GM19238 (cell line): ENCODE data around the gene BPIFB6.

ENCODE experiments used
- DNase-seq: peaks from one replicate; pipeline ENCODE4 v3.0.0; 2011; ENCODE audit warnings: low spot score; ENCODE audit not compliant: insufficient read length

The BPIFB6 gene

DNA sequence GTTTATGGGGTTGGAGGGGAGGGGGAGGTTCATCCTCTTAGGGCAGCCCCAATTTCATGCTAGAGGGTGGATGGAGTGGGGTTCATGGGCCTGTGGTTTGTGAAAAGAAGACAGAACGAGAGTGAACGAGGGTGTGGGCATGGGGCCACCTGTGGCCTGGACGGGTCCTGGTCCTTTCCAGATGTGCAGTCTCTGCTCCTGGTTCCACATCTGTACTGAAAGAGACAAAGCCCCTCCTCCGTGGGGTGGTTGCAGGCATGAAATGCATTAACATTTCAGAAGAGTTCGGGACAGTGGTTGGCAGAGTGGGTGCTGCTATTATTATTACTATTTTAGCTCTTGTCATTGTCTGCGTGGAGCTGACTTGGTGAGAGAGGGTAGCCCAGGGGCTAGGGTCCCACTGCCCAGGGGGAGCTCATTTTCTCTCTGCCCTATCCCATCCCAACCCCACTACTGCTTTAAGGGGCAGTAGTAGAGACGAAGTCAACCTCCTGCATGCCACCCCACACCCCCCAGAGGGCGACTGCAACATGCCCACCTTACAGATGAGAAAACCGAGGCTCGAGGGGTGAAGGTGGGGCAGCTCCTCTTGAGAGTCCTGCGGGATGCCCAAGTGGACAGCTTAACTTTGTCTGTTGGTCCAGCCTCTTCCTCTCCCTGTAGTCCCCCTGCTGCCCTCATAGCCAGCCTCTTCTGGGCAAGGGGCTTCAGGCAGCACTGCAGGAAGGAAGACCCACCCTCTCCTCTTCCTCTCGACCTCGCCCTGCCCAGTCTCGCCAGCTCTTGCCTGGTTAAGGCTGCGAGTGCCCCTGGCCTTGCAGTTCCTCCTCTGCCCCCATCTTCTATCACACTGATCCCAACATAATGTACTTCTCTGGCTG is 15.5 kb upstream of the BPIFB6 start:
- DNase-seq: no peak

- DNase-seq: no peak
These were observed 14.8 kb upstream of the BPIFB6 start for GRCh38 chr20:33016581-33017109.

DNA sequence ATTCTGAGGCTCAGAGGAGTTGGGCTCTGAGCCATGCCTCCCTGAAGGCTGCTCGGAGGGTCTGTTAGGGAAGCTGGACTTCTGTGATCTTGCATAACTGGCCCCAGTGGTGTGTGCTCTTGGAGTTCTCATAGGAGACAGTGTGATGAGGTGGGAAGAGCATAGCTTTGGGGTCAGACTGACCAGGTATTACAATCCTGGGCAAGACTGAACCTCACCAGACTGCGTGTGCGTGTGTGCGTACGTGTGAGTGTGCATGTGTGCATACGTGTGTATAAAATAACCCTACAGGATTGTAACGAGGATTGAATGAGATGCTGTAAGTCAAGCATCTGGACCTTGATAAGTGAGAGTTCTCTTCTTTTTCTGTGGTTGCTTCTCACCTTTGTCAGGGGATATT is 13.9 kb upstream of the BPIFB6 start:
- DNase-seq: no peak

GRCh38 chr20:33018169-33018931 is 13.1 kb upstream of the BPIFB6 start:
- DNase-seq: no peak

GRCh38 chr20:33019465-33020277 is 11.8 kb upstream of the BPIFB6 start:
- no peak for DNase-seq

GRCh38 chr20:33020278-33021161 is 10.9 kb upstream of the BPIFB6 start:
- DNase-seq: no peak

GRCh38 chr20:33021879-33022278 is 9.6 kb upstream of the BPIFB6 start:
- no peak for DNase-seq

- no peak for DNase-seq
These were observed 9.2 kb upstream of the BPIFB6 start for GRCh38 chr20:33022289-33022688.

DNA sequence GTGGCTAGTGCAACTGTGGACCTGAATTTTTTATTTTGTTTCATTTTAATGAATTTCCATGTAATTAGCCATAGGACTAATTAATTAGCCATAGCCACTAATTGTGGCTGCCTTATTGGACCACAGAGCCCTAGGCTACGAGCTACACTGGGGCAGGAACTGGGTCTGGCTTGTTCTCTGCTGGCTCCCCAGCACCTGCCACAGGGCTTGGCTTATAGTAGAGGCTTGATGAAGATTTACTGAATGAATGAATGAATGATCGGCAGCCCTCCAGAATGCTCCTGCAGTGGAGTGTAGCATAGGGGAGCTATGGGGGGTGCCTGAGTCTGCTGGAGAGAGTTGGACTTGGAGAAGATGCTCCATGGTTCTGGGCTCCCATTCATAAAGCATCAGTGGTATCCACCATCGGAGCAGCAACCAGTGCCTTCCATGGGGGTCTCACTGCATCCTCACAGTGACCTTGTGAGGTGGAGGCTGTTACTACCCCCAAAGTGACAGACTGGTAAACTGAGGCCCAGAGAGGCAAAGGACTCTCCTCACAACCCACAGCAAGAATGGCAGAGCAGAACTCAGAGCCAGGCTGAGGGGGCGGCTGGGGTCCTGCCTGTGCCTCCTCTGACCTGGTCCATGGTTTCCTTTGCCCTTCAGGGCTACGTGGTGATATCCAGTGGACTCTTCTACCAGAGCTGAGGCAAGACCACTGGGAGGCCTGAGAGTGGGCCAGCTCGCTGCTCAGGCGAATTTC is 8.6 kb upstream of the BPIFB6 start:
- DNase-seq: no peak

DNA sequence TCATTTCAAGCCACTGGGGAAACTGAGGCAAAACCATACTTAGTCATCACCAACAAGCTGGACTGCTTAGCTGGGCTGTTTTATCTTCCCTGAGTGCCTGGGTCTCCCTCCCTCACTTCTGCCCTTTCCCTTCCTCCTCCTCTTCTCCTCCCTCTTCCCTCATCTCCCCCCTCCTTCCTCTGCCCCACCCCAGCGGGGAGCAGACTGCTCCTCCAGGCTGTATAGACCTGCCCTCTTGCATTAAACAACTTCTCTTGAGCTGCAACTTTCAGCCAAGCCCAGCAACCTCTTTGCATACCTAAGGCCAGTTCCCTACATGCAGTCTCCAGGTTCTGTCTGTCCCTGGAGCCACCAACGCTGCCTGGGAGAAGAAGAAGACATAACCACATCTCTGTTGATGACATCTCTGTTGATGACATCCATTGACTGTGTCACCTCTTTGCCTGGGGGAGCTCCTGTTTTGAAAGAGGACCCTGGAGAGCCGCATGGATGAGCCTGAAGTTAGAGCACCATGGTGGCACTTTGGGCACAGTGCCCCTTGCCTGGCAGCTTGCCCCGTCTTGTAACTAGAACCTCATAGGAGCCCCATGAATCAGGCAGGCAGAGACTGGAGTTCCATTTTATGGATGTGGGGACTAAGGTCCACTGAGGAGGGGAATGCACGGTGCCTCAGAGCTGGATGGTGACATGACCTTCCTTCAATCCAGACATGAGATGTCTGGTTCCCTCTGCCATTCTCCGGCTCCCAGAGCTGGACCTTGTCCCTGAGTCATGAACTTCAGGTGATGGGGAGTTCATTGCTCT is 7.8 kb upstream of the BPIFB6 start:
- no peak for DNase-seq

- no peak for DNase-seq
These were observed 7.2 kb upstream of the BPIFB6 start for GRCh38 chr20:33024243-33024560.

GRCh38 chr20:33024609-33025317 is 6.7 kb upstream of the BPIFB6 start:
- no peak for DNase-seq

- no peak for DNase-seq
These were observed 6.1 kb upstream of the BPIFB6 start for GRCh38 chr20:33025318-33025876.

GRCh38 chr20:33026072-33026778 is 5.2 kb upstream of the BPIFB6 start:
- no peak for DNase-seq

GRCh38 chr20:33026779-33027759 is 4.4 kb upstream of the BPIFB6 start:
- no peak for DNase-seq
